GM10266 (cell line): ENCODE measurements around the gene GOLGA6L7.
"Not testable (repeated sequence)": the region's sequence is repeated elsewhere in the genome, so short reads cannot be mapped to it uniquely, and the experiment has no call there.

Source experiments
- DNase-seq: peaks from one replicate; pipeline ENCODE4 v3.0.0; 2012; ENCODE audit errors: extremely low spot score

Gene GOLGA6L7

GRCh38 chr15:28831897-28832587 lies 16.4 kb downstream of the GOLGA6L7 start:
- DNase-seq: not testable (repeated sequence)

GRCh38 chr15:28821420-28821819 lies 27.0 kb downstream of the GOLGA6L7 start:
- DNase-seq: not testable (repeated sequence)

GRCh38 chr15:28819930-28820295 lies 28.5 kb downstream of the GOLGA6L7 start:
- DNase-seq: not testable (repeated sequence)

- DNase-seq: not testable (repeated sequence)
These were observed 29.2 kb downstream of the GOLGA6L7 start for GRCh38 chr15:28819019-28819929.

- DNase-seq: not testable (repeated sequence)
These were observed 30.3 kb downstream of the GOLGA6L7 start for GRCh38 chr15:28818168-28818567.

- DNase-seq: not testable (repeated sequence)
These were observed 34.4 kb downstream of the GOLGA6L7 start for GRCh38 chr15:28814059-28814458.

GRCh38 chr15:28813392-28813791 lies 35.1 kb downstream of the GOLGA6L7 start:
- DNase-seq: not testable (repeated sequence)

GRCh38 chr15:28811852-28812550 lies 36.4 kb downstream of the GOLGA6L7 start:
- DNase-seq: not testable (repeated sequence)

- DNase-seq: not testable (repeated sequence)
These were observed 38.0 kb downstream of the GOLGA6L7 start for GRCh38 chr15:28810444-28810843.

- not testable (repeated sequence) for DNase-seq
These were observed 40.3 kb downstream of the GOLGA6L7 start for GRCh38 chr15:28808136-28808535.

GRCh38 chr15:28800366-28800765 lies 48.1 kb downstream of the GOLGA6L7 start:
- not testable (repeated sequence) for DNase-seq

- DNase-seq: not testable (repeated sequence)
These were observed 50.2 kb downstream of the GOLGA6L7 start for GRCh38 chr15:28798234-28798633.

GRCh38 chr15:28794231-28794630 lies 54.2 kb downstream of the GOLGA6L7 start:
- DNase-seq: not testable (repeated sequence)
